GM23248 (cell line): ENCODE data around the gene LAMA5.

Experiments
- EZH2 ChIP-seq: fragments of 200-600 bp; sonication (generic); IDR thresholded peaks from 2 replicates; pipeline ENCODE4 v1.6.1; 2018; ENCODE audit warnings: antibody characterized with exemption, mild to moderate bottlenecking; ENCODE audit not compliant: insufficient read depth, poor library complexity, severe bottlenecking
- EZH2phosphoT487 ChIP-seq: fragments of 200-600 bp; sonication (generic); IDR thresholded peaks from 2 replicates; pipeline ENCODE4 v1.6.1; 2018; ENCODE audit warnings: antibody characterized with exemption, moderate library complexity, mild to moderate bottlenecking, low read depth; ENCODE audit not compliant: insufficient read depth

- TF ChIP-seq EZH2 = no peak
- TF ChIP-seq EZH2phosphoT487 = no peak
Observed at GRCh38 chr20:62293946-62294345, 73.2 kb downstream of the LAMA5 start.
